ENCODE data around the gene C15orf62.

The C15orf62 gene

DNA sequence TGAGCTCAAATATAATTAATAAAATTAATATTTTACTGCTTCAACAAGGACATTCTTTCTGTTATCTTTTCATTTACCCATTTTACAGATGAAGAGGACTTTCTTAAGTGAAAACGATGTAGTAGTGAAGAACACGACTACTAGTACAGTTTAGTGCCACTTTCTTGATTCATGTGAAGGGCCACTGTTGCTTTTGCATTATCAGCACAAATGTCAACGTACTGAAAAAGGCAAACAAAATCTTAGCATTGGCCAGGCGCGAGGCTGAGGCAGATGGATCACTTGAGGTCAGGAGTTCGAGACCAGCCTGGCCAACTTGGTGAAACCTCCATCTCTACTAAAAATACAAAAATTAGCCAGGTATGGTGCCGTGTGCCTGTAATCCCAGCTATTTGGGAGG, 49.3 kb downstream of the C15orf62 start:
- DNase-seq (ENCODE audit: low spot score), result no peak

DNA sequence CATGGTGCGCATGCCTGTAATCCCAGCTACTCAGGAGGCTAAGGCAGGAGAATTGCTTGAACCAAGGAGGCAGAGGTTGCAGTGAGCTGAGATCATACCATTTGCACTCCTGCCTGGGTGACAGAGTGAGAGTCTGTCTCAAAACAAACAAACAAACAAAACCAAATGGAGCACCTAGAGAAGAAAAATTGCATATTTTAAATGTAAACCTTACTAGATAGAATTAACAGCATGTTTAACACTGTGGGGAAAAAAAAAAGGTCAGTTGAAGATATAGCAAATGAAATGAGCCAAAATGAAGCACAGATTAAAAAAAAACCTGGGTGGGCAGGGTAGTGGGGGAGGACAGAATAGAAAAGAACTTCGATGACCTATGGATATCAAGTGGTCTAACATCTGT, 51.4 kb downstream of the C15orf62 start:
- no peak for DNase-seq (ENCODE audit: low spot score)
